Measurements from ENCODE around the gene EHBP1L1.

GRCh38 chr11:65530157-65530496 lies 45.7 kb upstream of the EHBP1L1 start:
- no peak for TF ChIP-seq EZH2 (IDR thresholded peaks at IDR 0.05)
- TF ChIP-seq POLR2AphosphoS5 (IDR thresholded peaks at IDR 0.05; ENCODE audit: borderline replicate concordance, low read depth, low read length), result no peak
- no peak for TF ChIP-seq FOXP2 (optimal IDR thresholded peaks at IDR 0.05; ENCODE audit: control extremely low read depth, extremely low read length, insufficient read depth)
